PFSK-1 (cell line): Measurements from ENCODE around the gene GNG7.

Experiments
- FOXP2 ChIP-seq: optimal IDR thresholded peaks from 2 replicates; pipeline ENCODE3; 2011; ENCODE audit warnings: borderline replicate concordance, control low read depth, inconsistent platforms; ENCODE audit not compliant: insufficient read depth; ENCODE audit errors: extremely low read length, extremely low read depth
- POLR2AphosphoS5 ChIP-seq: IDR thresholded peaks from 2 replicates; pipeline ENCODE4 v1.6.1; 2012; ENCODE audit warnings: low read depth, mild to moderate bottlenecking, control low read depth, low read length, moderate library complexity
- SIN3A ChIP-seq: IDR thresholded peaks from 2 replicates; pipeline ENCODE4 v1.6.1; 2012; ENCODE audit warnings: mild to moderate bottlenecking, low read length, moderate library complexity, borderline replicate concordance; ENCODE audit not compliant: insufficient read depth
- TAF1 ChIP-seq: IDR thresholded peaks from 2 replicates; pipeline ENCODE4 v1.6.1; 2012; ENCODE audit warnings: low read length, control low read depth, borderline replicate concordance; ENCODE audit not compliant: insufficient read depth
- TF ChIP-seq, protein P1 (sequence below), 2 experiments: IDR thresholded peaks; 2 replicates each; pipeline versions ENCODE4 v1.6.1 to v1.8.0; 2011 to 2012; ENCODE audit warnings: low read depth in 2 of 2, low read length in 2 of 2, control low read depth in 1 of 2, inconsistent platforms in 1 of 2, mild to moderate bottlenecking in 1 of 2, moderate library complexity in 1 of 2; ENCODE audit not compliant: insufficient read depth in 1 of 2

DNA sequence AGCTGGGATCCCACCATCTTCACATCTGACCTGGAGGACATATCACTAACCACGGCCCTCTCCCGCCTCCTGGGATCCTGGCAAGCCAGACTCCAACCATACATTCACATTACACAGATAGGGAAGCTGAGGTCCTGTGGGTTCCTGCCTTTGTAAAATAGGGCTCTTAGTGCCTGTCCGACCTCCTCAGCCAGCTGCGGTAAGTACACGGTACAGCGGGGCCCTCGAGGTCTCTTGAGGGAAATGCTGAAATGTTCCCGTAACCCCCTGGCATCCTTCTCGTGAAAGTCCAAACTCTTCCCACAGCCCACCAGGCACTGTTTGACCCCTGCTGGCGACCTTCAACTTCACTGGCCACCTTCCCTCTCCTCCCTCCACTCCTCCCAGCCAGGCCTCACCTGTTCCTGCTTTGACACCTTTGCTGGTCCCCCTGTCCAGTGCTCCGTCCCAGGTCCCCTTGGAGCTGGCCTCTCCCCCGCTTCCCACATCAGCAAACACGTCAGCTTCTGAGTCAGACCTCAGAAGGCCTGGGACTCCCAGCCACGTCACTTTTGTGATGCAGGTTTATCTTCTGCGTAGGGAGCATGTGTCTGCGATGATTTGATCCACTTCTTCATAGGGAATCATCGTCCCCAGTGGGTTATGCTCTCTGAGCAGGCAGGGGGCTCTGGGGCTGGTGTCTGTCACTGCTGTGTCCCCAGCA, 8.8 kb upstream of the GNG7 start:
- TF ChIP-seq POLR2AphosphoS5: no peak
- TF ChIP-seq SIN3A: no peak
- no peak for TF ChIP-seq FOXP2
- no peak for TF ChIP-seq TAF1
- TF ChIP-seq, protein P1, sequence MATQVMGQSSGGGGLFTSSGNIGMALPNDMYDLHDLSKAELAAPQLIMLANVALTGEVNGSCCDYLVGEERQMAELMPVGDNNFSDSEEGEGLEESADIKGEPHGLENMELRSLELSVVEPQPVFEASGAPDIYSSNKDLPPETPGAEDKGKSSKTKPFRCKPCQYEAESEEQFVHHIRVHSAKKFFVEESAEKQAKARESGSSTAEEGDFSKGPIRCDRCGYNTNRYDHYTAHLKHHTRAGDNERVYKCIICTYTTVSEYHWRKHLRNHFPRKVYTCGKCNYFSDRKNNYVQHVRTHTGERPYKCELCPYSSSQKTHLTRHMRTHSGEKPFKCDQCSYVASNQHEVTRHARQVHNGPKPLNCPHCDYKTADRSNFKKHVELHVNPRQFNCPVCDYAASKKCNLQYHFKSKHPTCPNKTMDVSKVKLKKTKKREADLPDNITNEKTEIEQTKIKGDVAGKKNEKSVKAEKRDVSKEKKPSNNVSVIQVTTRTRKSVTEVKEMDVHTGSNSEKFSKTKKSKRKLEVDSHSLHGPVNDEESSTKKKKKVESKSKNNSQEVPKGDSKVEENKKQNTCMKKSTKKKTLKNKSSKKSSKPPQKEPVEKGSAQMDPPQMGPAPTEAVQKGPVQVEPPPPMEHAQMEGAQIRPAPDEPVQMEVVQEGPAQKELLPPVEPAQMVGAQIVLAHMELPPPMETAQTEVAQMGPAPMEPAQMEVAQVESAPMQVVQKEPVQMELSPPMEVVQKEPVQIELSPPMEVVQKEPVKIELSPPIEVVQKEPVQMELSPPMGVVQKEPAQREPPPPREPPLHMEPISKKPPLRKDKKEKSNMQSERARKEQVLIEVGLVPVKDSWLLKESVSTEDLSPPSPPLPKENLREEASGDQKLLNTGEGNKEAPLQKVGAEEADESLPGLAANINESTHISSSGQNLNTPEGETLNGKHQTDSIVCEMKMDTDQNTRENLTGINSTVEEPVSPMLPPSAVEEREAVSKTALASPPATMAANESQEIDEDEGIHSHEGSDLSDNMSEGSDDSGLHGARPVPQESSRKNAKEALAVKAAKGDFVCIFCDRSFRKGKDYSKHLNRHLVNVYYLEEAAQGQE (IDR thresholded peaks at IDR 0.05; ENCODE audit: insufficient read depth in 1 of 2, low read depth in 2 of 2, low read length in 2 of 2): no peak
